GF-D8 (cell line): ENCODE data around the gene SLC6A1.
"Not testable (repeated sequence)": the region's sequence is repeated elsewhere in the genome, so short reads cannot be mapped to it uniquely, and the experiment has no call there.

ENCODE experiments used
- DNase-seq: peaks from one replicate; lab custom pipeline; 2025; lab: John Stamatoyannopoulos, UW

Gene SLC6A1

GRCh38 chr3:11060500-11061251, 68.1 kb downstream of the SLC6A1 start:
- DNase-seq, result no peak

- DNase-seq, result not testable (repeated sequence)
Observed at GRCh38 chr3:11061268-11061871, 68.8 kb downstream of the SLC6A1 start.

GRCh38 chr3:11062704-11063103, 70.2 kb downstream of the SLC6A1 start:
- no peak for DNase-seq

DNA sequence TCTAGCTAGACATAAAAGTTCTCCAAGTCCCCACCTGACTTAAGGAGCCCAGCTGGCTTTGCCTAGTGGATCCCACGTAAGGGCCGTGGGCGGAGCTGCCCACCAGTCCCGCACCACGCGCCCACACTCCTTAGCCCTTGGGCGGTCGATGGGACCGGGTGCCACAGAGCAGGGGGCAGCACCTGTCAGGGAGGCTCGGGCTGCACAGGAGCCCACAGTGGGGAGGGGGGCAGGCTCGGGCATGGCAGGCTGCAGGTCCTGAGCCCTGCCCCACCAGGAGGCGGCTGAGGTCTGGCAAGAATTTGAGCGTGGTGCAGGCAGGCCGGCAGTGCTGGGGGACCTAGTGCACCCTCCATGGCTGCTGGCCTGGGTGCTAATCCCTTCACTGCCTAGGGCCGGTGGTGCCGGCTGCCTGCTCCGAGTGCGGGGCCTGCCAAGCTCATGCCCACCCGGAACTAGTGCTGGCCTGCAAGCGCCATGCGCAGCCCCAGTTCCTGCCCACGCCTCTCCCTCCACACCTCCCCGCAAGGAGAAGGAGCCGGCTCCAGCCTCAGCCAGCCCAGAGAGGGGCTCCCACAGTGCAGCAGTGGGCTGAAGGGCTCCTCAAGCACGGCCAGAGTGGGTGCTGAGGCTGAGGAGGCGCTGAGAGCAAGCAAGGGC, 78.7 kb downstream of the SLC6A1 start:
- DNase-seq, result no peak

DNA sequence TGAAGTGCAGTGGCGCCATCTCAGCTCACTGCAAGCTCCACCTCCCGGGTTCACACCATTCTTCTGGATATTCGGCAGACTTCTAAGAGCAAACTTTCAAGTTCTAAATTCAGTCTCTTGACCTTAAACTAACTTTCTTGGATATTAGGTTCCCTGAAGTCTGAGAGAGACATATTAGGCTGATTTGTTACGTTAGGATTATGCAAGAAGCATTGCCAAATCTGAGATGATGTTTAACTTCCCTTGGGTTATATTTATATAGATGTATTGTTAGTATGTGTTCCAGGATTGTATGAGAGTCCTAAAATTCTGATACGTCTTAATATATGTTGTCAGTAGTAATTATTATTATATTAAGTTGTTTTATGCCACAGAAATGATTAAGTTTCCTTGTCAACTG, 80.1 kb downstream of the SLC6A1 start:
- DNase-seq, result no peak

GRCh38 chr3:11074011-11074410, 81.5 kb downstream of the SLC6A1 start:
- DNase-seq, result no peak

- DNase-seq, result no peak
Observed at GRCh38 chr3:11074451-11074850, 81.9 kb downstream of the SLC6A1 start.

- DNase-seq, result not testable (repeated sequence)
Observed at GRCh38 chr3:11075122-11075521, 82.6 kb downstream of the SLC6A1 start.

- no peak for DNase-seq
Observed at GRCh38 chr3:11076711-11077110, 84.2 kb downstream of the SLC6A1 start.

GRCh38 chr3:11077466-11077865, 84.9 kb downstream of the SLC6A1 start:
- peak; percentile 7 for DNase-seq

DNA sequence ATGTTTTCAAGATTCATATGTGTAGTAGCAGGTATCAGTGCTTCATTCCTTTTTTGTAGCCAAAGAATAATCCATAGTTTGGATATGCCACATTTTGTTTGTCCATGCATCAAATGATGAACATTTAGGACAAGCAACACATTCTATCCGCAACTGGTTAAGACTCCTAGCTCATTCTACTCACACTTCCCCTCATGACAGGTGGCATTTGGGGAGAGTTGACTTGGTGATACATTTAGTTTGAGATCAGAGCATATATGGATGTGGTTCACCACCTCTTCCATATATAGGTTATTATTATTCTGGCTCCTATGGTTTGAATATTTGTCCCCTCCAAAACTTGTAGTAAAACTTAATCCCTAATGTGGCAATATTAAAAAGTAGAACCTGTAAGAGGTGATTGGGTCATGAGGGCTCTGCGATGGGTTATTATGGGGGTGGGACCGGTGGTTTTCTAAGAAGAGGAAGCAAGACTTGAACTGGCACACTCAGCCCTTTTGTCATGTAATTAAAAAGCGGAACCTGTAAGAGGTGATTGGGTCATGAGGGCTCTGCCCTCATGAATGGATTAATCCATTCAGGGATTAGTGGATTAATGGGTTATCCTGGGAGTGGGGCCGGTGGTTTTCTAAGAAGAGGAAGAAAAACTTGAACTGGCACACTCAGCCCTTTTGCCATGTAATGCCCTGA, 86.4 kb downstream of the SLC6A1 start:
- DNase-seq, result peak; percentile 31

- DNase-seq, result no peak
Observed at GRCh38 chr3:11080492-11080891, 87.9 kb downstream of the SLC6A1 start.

DNA sequence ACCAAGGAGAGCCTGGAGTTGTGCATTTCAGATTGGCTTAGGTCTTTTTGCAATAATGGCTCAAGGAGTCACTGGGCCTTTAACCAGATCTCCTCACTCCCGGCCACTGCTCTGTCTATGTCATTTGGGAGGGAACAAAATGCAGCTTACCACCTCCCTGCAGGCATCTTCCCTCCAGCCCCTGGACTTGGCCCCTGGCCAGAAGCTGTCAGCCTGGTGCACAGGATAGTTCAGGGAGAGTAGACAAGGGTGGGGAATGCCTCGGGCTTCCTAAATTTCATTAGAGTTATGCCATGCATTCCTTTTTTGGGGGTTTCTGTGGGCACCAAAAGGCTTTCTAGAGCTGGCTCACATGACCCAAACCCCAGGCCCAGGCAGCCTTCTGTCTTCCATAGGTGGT, 91.5 kb downstream of the SLC6A1 start:
- DNase-seq, result no peak

DNA sequence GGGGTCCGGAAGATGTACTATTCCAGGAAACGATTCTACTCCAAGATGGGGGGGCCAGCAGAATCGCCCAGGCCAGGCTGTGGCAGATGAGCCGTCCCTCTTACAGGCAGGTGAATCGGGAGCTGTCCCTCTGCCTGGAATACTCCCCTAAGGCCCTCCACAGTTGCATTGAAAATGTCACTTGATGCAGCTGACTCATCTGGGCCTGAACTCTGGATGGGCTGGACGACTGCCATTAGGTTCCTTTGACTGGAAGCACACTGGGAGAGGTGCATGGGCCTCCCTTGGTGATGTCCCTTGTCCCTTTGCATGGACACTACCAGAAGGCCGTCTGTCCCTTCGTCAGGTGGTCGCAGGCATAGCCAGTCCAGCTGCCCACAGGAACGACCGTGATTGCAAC, 92.1 kb downstream of the SLC6A1 start:
- DNase-seq, result no peak

DNA sequence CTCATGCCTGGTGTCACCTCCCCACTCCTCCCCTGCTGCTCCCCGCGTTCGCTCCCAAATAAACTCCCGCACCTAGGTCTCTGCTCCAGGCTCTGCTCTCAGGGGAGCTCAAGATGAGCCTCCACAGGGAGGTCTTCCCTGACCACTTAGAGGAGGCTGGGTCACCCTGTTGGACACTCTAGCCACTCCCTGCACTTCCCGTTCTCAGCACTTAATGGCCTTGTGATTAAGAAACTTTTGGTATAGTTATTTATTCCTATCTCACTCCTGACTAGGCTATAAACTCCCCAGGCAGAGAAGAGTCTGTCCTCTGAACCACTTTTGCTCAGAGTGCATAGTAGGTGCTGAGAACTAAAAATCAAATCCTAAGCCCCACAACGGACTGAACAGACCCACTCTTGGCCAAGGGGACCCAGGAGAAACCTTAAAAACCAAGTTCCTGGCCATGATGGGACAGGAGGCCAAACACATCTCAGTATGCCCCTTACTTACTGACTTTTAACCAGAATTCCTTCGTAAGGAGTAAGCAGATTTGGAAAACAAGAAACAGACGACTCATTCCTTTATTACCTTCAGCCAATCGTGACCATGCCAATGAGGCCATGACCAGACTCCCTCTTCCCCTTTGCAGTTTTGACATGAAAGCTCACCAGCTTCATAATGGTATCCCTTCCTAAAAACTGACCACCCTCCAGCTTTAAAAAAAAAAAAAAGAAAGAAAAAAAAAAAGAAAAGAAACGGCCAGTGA, 92.7 kb downstream of the SLC6A1 start:
- DNase-seq, result no peak

DNA sequence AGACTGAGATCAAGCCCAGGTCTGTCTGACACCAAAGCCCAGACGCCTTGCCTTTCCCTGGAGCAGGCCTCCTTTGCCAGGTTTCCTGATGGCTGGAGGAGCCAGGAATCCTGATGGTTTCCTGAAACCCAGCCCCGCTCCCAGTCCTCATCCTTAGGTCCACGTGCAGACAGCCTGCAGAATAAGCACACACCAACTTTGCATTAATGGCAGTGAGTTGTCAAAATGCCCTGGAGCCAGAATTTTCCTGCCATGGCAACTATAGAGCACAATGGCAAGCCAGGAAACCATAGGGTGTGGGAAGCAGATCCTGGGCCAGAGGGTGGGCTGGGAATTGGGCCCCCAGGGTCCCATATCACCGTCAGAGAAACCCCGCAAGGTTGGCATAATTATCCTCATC, 94.3 kb downstream of the SLC6A1 start:
- no peak for DNase-seq

- no peak for DNase-seq
Observed at GRCh38 chr3:11088066-11088465, 95.5 kb downstream of the SLC6A1 start.

GRCh38 chr3:11088831-11089230, 96.3 kb downstream of the SLC6A1 start:
- DNase-seq, result no peak
